H1 (cell line): ENCODE data around the gene NF1. TPM values are rescaled to one million over a fixed set of nuclear protein-coding genes. Genes with fewer than 3 reads are reported as not detected.

Source experiments
- CTCF ChIA-PET: fragments of 300-600 bp; sonication (Branson Sonifier 250); formaldehyde crosslinking; loops from one replicate; lab custom pipeline; 2021; ENCODE audit not compliant: partially characterized antibody; lab: Charles Lee
- POLR2A ChIA-PET: fragments of 300-600 bp; sonication (Branson Sonifier 250); formaldehyde crosslinking; loops from one replicate; lab custom pipeline; 2021; ENCODE audit warnings: inconsistent platforms; ENCODE audit not compliant: partially characterized antibody; lab: Charles Lee
- DNase-seq, 2 experiments: peaks; one replicate each; pipeline versions ENCODE4 v3.0.0 to v3.0.0-alpha.2; 2010 to 2022; ENCODE audit warnings: low spot score in 2 of 2, low read depth in 1 of 2, mixed read lengths in 1 of 2
- FAIRE-seq: peaks from 2 replicates; lab custom pipeline; 2011; peaks lifted over from hg19 to GRCh38; lab: Jason Lieb, UNC
- H2AFZ ChIP-seq: 2 replicates; pipeline ENCODE4 v1.8.1; 2012; ENCODE audit warnings: low read length, inconsistent platforms
- H2AK5ac ChIP-seq: 2 replicates; pipeline ENCODE4 v1.6.1; 2013; ENCODE audit warnings: low read depth, low read length
- H2BK120ac ChIP-seq: replicated peaks from 2 replicates; pipeline ENCODE3; 2013; ENCODE audit warnings: low read depth, low read length, inconsistent platforms
- H2BK12ac ChIP-seq: 2 replicates; pipeline ENCODE4 v1.6.1; 2013; ENCODE audit warnings: low read depth, low read length
- H2BK15ac ChIP-seq: 2 replicates; pipeline ENCODE4 v1.6.1; 2013; ENCODE audit warnings: low read length
- H2BK20ac ChIP-seq: 2 replicates; pipeline ENCODE4 v1.6.1; 2013; ENCODE audit warnings: low read length
- H2BK5ac ChIP-seq: 2 replicates; pipeline ENCODE4 v1.6.1; 2013; ENCODE audit warnings: low read depth, low read length
- H3K14ac ChIP-seq: 2 replicates; pipeline ENCODE4 v1.6.1; 2013; ENCODE audit warnings: inconsistent platforms; ENCODE audit not compliant: insufficient read length
- H3K18ac ChIP-seq: 2 replicates; pipeline ENCODE4 v1.6.1; 2013; ENCODE audit warnings: low read length; ENCODE audit errors: extremely low read depth
- H3K23ac ChIP-seq: 2 replicates; pipeline ENCODE4 v1.6.1; 2013; ENCODE audit warnings: inconsistent platforms; ENCODE audit not compliant: insufficient read length
- H3K23me2 ChIP-seq: 2 replicates; pipeline ENCODE4 v1.6.1; 2013; ENCODE audit warnings: low read depth, low read length
- H3K27ac ChIP-seq: 2 replicates; pipeline ENCODE4 v1.6.1; 2011; ENCODE audit warnings: low read depth, low read length, inconsistent platforms
- H3K27me3 ChIP-seq, 4 experiments: replicated peaks in 1 of 4; 1 replicate in 1 of 4; 2 replicates in 3 of 4; pipeline versions ENCODE4 v1.6.1 to v1.8.1; 2011 to 2013; ENCODE audit warnings: low read length in 3 of 4, mild to moderate bottlenecking in 3 of 4, inconsistent platforms in 2 of 4, mixed read lengths in 2 of 4, moderate library complexity in 1 of 4; ENCODE audit not compliant: control insufficient read depth in 3 of 4, insufficient read depth in 3 of 4; ENCODE audit errors: extremely low read depth in 1 of 4
- H3K36me3 ChIP-seq, 4 experiments: 2 replicates each; pipeline versions ENCODE4 v1.6.1 to v1.8.1; 2011 to 2013; ENCODE audit warnings: mild to moderate bottlenecking in 4 of 4, low read length in 3 of 4, moderate library complexity in 2 of 4, control low read depth in 1 of 4, inconsistent platforms in 1 of 4; ENCODE audit not compliant: insufficient read depth in 4 of 4, control insufficient read depth in 2 of 4
- H3K4ac ChIP-seq: replicated peaks from 2 replicates; pipeline ENCODE3; 2013; ENCODE audit warnings: low read length, low read depth, mixed read lengths, inconsistent platforms; ENCODE audit not compliant: insufficient read length
- H3K4me1 ChIP-seq, 4 experiments: replicated peaks in 1 of 4; 1 replicate in 1 of 4; 2 replicates in 3 of 4; pipeline versions ENCODE4 v1.6.1 to v1.8.1; 2011 to 2013; ENCODE audit warnings: low read length in 3 of 4, inconsistent platforms in 2 of 4, mixed read lengths in 1 of 4; ENCODE audit not compliant: insufficient read depth in 4 of 4, control insufficient read depth in 3 of 4
- H3K4me2 ChIP-seq, 2 experiments: 2 replicates each; pipeline versions ENCODE4 v1.6.1 to v1.8.1; 2011 to 2013; ENCODE audit warnings: low read depth in 2 of 2, low read length in 2 of 2, control low read depth in 1 of 2, inconsistent platforms in 1 of 2, mild to moderate bottlenecking in 1 of 2; ENCODE audit not compliant: insufficient read depth in 1 of 2
- H3K4me3 ChIP-seq, 4 experiments: fragments of 200-600, 300-600 bp in 1 of 4; sonication (generic), shearing (Covaris generic), sonication (Bioruptor Twin) in 1 of 4; 2 replicates each; pipeline versions ENCODE4 v1.5.1 to v1.8.1; 2011 to 2016; ENCODE audit warnings: low read length in 4 of 4, low read depth in 3 of 4, control low read depth in 2 of 4, inconsistent platforms in 2 of 4, mild to moderate bottlenecking in 2 of 4, mixed read lengths in 1 of 4, moderate library complexity in 1 of 4; ENCODE audit not compliant: insufficient read depth in 2 of 4; ENCODE audit errors: extremely low read depth in 1 of 4
- H3K56ac ChIP-seq: replicated peaks from 2 replicates; pipeline ENCODE3; 2013; ENCODE audit warnings: low read depth, mild to moderate bottlenecking, mixed read lengths, low read length, inconsistent platforms; ENCODE audit not compliant: insufficient read length
- H3K79me1 ChIP-seq: 2 replicates; pipeline ENCODE4 v1.6.1; 2013; ENCODE audit warnings: low read depth, low read length, control low read depth
- H3K79me2 ChIP-seq, 2 experiments: 2 replicates each; pipeline versions ENCODE4 v1.6.1 to v1.8.1; 2012 to 2013; ENCODE audit warnings: low read length in 2 of 2, mild to moderate bottlenecking in 2 of 2, inconsistent platforms in 1 of 2; ENCODE audit not compliant: insufficient read depth in 2 of 2, control insufficient read depth in 1 of 2
- H3K9ac ChIP-seq, 4 experiments: replicated peaks in 1 of 4; 1 replicate in 1 of 4; 2 replicates in 3 of 4; pipeline versions ENCODE4 v1.6.1 to v1.8.1; 2011 to 2013; ENCODE audit warnings: low read depth in 3 of 4, low read length in 3 of 4, control low read depth in 2 of 4, mild to moderate bottlenecking in 2 of 4, moderate library complexity in 2 of 4, inconsistent platforms in 1 of 4; ENCODE audit errors: extremely low read depth in 1 of 4
- H3K9me3 ChIP-seq, 2 experiments: 2 replicates each; pipeline versions ENCODE4 v1.6.1 to v1.8.1; 2012 to 2013; ENCODE audit warnings: mild to moderate bottlenecking in 2 of 2, moderate library complexity in 2 of 2, control low read depth in 1 of 2, inconsistent platforms in 1 of 2, low read depth in 1 of 2, low read length in 1 of 2, mixed read lengths in 1 of 2; ENCODE audit not compliant: insufficient read depth in 2 of 2
- H4K20me1 ChIP-seq, 2 experiments: replicated peaks in 1 of 2; 2 replicates each; pipeline versions ENCODE3 to v1.8.1; 2011 to 2013; ENCODE audit warnings: inconsistent platforms in 2 of 2, low read length in 2 of 2, mild to moderate bottlenecking in 1 of 2; ENCODE audit not compliant: insufficient read depth in 2 of 2, control insufficient read depth in 1 of 2
- H4K5ac ChIP-seq: 2 replicates; pipeline ENCODE4 v1.6.1; 2013; ENCODE audit warnings: low read length, low read depth, mixed read lengths, inconsistent platforms; ENCODE audit not compliant: insufficient read length
- H4K8ac ChIP-seq: 2 replicates; pipeline ENCODE4 v1.8.0; 2013; ENCODE audit warnings: mild to moderate bottlenecking, moderate library complexity, low read length, inconsistent platforms; ENCODE audit not compliant: insufficient read depth; ENCODE audit errors: extremely low read depth
- H4K91ac ChIP-seq: replicated peaks from 2 replicates; pipeline ENCODE3; 2013; ENCODE audit warnings: low read length, mixed read lengths, inconsistent platforms; ENCODE audit not compliant: insufficient read length
- CHD1 ChIP-seq: IDR thresholded peaks from 2 replicates; pipeline ENCODE4 v1.6.1; 2012; ENCODE audit warnings: low read depth, low read length, improper control_type of control experiment
- CREB1 ChIP-seq: IDR thresholded peaks from 2 replicates; pipeline ENCODE4 v1.6.1; 2012; ENCODE audit warnings: inconsistent platforms
- EGR1 ChIP-seq: IDR thresholded peaks from 2 replicates; pipeline ENCODE4 v1.6.1; 2011; ENCODE audit warnings: low read depth, low read length, borderline replicate concordance
- EZH2 ChIP-seq: fragments of 200-600 bp; sonication (generic); IDR thresholded peaks from 2 replicates; pipeline ENCODE4 v1.7.1; 2012; ENCODE audit warnings: low read depth, mild to moderate bottlenecking, moderate library complexity, low read length, inconsistent platforms; ENCODE audit not compliant: severe bottlenecking
- GABPA ChIP-seq: IDR thresholded peaks from 2 replicates; pipeline ENCODE4 v1.6.1; 2011; ENCODE audit warnings: mild to moderate bottlenecking, low read length, moderate library complexity, borderline replicate concordance; ENCODE audit not compliant: insufficient read depth
- JUN ChIP-seq: IDR thresholded peaks from 2 replicates; pipeline ENCODE4 v1.6.1; 2011; ENCODE audit warnings: low read depth, mild to moderate bottlenecking, improper control_type of control experiment, low read length
- KDM1A ChIP-seq: fragments of 200-600, 300-600 bp; sonication (generic); IDR thresholded peaks from 2 replicates; pipeline ENCODE4 v1.7.1; 2016; ENCODE audit warnings: mild to moderate bottlenecking, low read length, borderline replicate concordance
- KDM5A ChIP-seq: fragments of 200-600 bp; IDR thresholded peaks from 2 replicates; pipeline ENCODE4 v1.7.1; 2012; ENCODE audit warnings: mild to moderate bottlenecking, low read length, inconsistent platforms, mixed read lengths
- MAFK ChIP-seq: IDR thresholded peaks from 2 replicates; pipeline ENCODE4 v1.6.1; 2012; ENCODE audit warnings: low read depth, mild to moderate bottlenecking, improper control_type of control experiment, low read length
- MAX ChIP-seq: IDR thresholded peaks from 2 replicates; pipeline ENCODE4 v1.6.1; 2012; ENCODE audit warnings: inconsistent platforms
- NANOG ChIP-seq: IDR thresholded peaks from 2 replicates; pipeline ENCODE4 v1.6.1; 2011; ENCODE audit warnings: low read length, low read depth, mild to moderate bottlenecking, inconsistent platforms; ENCODE audit not compliant: insufficient read depth, poor library complexity, severe bottlenecking
- RFX5 ChIP-seq: IDR thresholded peaks from 2 replicates; pipeline ENCODE4 v1.6.1; 2011; ENCODE audit warnings: low read depth, low read length, improper control_type of control experiment, borderline replicate concordance
- SIX5 ChIP-seq: IDR thresholded peaks from 2 replicates; pipeline ENCODE4 v1.6.1; 2011; ENCODE audit warnings: mild to moderate bottlenecking, low read depth, low read length
- SP2 ChIP-seq: IDR thresholded peaks from 2 replicates; pipeline ENCODE4 v1.6.1; 2012; ENCODE audit warnings: mild to moderate bottlenecking, low read length, inconsistent platforms
- polyA plus RNA-seq, 7 experiments: library from polyadenylated mRNA; depleted of rRNA in 3 of 7; stranded (reverse) in 5 of 7; unstranded in 2 of 7; fragments of >200 nt in 5 of 7; fragments of 200-250 nt in 2 of 7; gene quantifications; 1 replicate in 5 of 7; 2 replicates in 1 of 7; 4 replicates in 1 of 7; pipeline versions ENCODE4 v1.2.1 to v1.2.3, GENCODE V29; 2011 to 2013; ENCODE audit warnings: missing spikeins in 2 of 7, mixed read lengths in 2 of 7
- total RNA-seq: library from RNA; stranded (reverse); fragmentation: NEBNext Ultra II Directional; extraction: Animal tissue kit (Norgen Biotek cat#: 25700); gene quantifications from 2 replicates; pipeline ENCODE4 v1.2.1, GENCODE V29; 2021
- TF ChIP-seq, protein P1 (sequence below): IDR thresholded peaks from 2 replicates; pipeline ENCODE4 v1.6.1; 2011; ENCODE audit warnings: low read depth, mild to moderate bottlenecking, low read length; ENCODE audit not compliant: insufficient read depth

Gene NF1
- total and polyA plus RNA-seq, 2 of the 8 experiments (the other 6 are each of a cell fraction or from before 2014, with no cell fraction given) = 19.3 to 29.6 TPM

DNA sequence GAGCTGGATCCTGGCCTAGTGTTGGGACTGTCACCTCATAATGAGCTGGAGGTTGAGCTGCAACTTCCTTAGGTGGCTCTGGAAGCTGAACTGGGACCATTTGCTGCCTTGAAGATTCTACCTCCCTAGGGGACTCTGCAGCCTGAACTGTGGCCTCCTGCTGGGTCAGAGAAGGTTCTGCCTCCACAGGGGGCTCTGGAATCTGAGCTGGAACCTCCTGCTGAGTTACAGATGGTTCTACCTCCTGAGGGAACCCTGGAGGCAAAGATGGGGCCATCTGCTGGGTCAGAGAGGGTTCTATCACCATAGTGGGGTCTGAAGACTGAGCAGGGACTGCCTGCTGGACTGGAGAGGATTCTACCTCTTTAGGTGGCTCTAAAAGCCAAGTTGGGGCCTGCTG is 46.6 kb upstream of the NF1 start:
- Histone ChIP-seq H2BK5ac (no peak overlapping the region), H4K5ac (no peak overlapping the region), H3K9ac (no peak overlapping the region), H3K79me1 (no peaks in the 10 kb centered on the region), H3K56ac (no peak overlapping the region), H2BK12ac (no peak overlapping the region), H3K23ac (no peak overlapping the region), H3K36me3 (no peaks in the 10 kb centered on the region), H4K20me1 (no peaks in the 10 kb centered on the region), H3K27ac (no peak overlapping the region), H3K4me2 (no peak overlapping the region), H3K14ac (no peak overlapping the region), H3K4ac (no peak overlapping the region), H3K4me3 (no peak overlapping the region), H3K18ac (no peak overlapping the region), H2BK15ac (no peak overlapping the region), H2AK5ac (no peak overlapping the region), H2BK120ac (no peak overlapping the region), H4K91ac (no peak overlapping the region), H3K27me3 (no peaks in the 10 kb centered on the region), H2BK20ac (no peak overlapping the region), H4K8ac (no peak overlapping the region), H3K23me2 (no peaks in the 10 kb centered on the region), H2AFZ (no peak overlapping the region), H3K4me1 (no peaks in the 10 kb centered on the region), H3K9me3 (no peaks in the 10 kb centered on the region), H3K79me2 (no peaks in the 10 kb centered on the region)
- FAIRE-seq (no peak), DNase-seq (no peak)
- TF ChIP-seq KDM1A (no peak), SIX5 (no peak), CREB1 (no peak), CHD1 (no peak), EGR1 (no peak), GABPA (no peak), NANOG (no peak), SP2 (no peak), MAX (no peak), JUN (no peak), MAFK (no peak), RFX5 (no peak), EZH2 (no peak), KDM5A (no peak)
- TF ChIP-seq, protein P1, sequence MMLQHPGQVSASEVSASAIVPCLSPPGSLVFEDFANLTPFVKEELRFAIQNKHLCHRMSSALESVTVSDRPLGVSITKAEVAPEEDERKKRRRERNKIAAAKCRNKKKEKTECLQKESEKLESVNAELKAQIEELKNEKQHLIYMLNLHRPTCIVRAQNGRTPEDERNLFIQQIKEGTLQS = no peak
- CTCF ChIA-PET = interaction anchor here (1.0 to 4.9 kb wide), 2 partner anchors 13 to 20 kb away, joined by 4 to 26 read pairs; no protein-coding TSS in a partner anchor
- POLR2A ChIA-PET = no interaction called here
